ENCODE results near the gene EHMT1.

EHMT1 gene

DNA sequence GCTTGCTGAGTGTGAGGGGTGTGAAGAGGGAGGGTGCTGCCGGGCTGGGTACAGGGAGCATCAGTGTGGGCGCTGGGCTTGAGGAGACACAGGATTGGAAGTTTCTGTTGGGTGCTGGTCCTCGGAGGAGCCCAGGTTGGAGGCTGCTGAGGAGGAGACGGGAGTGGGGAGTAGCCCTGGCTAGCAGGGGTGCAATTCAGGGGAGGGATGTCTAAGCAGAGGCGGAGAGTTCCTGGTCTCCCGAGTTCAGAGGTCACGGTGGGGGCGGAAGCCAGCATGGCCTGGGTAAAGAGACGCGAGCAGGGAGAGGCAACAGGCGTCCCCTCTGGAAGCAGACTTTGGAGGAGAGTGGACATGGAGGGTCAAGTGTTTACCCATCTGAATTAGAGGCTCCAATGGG lies 196.0 kb downstream of the EHMT1 start:
- DNase-seq = no peak

GRCh38 chr9:137815256-137816255 lies 196.8 kb downstream of the EHMT1 start:
- no peak for DNase-seq

- DNase-seq = no peak
These were observed 197.9 kb downstream of the EHMT1 start for GRCh38 chr9:137816531-137817235.

- no peak for DNase-seq
These were observed 198.7 kb downstream of the EHMT1 start for GRCh38 chr9:137817236-137818200.

DNA sequence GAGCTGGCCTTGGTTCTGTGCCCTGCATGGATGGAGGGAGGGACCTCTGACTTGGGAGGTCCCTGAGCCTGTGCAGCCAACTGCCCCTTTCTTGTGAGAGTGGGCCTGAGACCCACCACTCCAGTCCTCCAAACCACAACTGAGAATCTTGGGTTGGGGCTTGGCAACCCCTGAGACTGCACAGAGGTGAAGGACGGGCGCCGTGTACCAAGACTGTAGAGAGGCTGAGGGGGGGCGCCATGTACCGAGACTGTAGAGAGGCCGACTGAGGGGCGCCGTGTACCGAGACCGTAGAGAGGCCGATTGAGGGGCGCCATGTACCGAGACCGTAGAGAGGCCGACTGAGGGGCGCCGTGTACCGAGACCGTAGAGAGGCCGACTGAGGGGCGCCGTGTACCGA lies 199.5 kb downstream of the EHMT1 start:
- no peak for DNase-seq

DNA sequence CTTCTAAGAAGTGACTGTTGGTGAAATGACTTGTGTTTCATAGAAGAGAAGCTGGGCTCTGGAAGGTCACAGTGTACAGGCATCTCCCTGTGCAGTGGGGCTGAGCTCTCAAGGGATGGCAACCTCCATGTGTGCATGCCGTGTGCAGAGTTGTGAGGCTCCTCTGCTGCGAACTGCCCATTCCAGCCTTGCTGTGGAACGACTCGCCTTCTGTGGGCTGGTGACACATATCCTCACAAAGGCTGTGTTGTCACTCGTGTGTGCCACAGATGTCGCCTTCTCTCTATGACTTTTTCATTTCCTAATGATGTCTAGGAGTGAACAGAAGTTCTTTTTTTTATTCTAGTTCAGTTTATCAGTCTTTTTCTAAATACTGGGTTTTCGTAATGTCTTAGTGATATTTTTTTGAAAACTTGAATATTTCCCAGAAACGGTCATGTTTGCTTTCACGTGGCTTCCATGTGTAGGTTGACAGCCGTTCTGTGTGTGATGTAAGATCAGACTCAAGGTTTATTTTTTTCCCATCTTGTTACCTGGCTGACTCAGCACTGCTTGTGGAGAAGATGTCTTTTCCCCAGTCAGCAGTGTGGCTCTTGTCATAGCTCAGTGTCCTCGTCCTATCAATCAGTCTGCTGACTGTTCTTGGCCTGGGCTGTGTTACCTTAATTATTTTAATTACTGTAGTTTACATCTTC lies 201.5 kb downstream of the EHMT1 start:
- no peak for DNase-seq

GRCh38 chr9:137823986-137824771 lies 205.4 kb downstream of the EHMT1 start:
- no peak for DNase-seq

GRCh38 chr9:137825324-137825989 lies 206.7 kb downstream of the EHMT1 start:
- DNase-seq = no peak

GRCh38 chr9:137827908-137828526 lies 209.2 kb downstream of the EHMT1 start:
- no peak for DNase-seq

GRCh38 chr9:137828527-137829259 lies 209.9 kb downstream of the EHMT1 start:
- no peak for DNase-seq

GRCh38 chr9:137829260-137829996 lies 210.6 kb downstream of the EHMT1 start:
- DNase-seq = no peak

GRCh38 chr9:137832191-137832700 lies 213.4 kb downstream of the EHMT1 start:
- DNase-seq = no peak

GRCh38 chr9:137832830-137833590 lies 214.2 kb downstream of the EHMT1 start:
- DNase-seq = no peak

DNA sequence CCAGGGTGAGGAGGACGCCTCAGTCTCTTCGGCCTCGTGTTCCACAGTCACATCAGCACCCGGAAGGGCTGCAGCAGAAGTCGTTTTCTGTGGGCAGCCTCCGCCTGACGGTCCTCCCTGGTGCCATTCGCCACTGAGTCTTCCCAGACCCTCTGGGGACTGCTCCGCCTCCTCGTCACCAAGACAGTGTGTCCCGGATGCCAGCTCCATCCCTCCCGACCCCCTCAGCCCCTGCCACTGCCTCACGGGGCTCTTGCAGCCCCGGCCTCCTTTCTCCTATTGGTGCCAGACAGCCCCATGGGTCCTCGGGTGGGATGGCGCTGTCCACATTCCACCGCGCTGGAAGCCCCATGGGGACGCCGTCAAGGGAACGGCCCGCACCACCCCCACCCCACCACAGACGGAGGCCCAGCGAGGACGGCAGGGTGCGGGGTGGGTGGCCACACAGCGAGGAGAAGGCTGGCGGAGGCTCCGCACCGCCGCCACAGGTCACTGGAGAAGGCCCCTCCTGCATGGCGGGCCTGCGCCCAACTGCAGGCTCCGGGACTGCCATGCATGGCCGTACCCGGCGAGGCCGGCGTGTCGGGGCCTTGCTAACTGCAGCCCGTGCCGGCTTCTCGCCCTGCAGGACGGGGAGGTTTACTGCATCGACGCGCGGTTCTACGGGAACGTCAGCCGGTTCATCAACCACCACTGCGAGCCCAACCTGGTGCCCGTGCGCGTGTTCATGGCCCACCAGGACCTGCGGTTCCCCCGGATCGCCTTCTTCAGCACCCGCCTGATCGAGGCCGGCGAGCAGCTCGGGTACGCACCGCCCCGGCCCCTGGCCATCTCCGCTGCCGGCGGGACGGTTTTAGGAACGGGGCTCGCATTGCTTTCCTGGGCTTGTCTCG lies 215.2 kb downstream of the EHMT1 start:
- no peak for DNase-seq

DNA sequence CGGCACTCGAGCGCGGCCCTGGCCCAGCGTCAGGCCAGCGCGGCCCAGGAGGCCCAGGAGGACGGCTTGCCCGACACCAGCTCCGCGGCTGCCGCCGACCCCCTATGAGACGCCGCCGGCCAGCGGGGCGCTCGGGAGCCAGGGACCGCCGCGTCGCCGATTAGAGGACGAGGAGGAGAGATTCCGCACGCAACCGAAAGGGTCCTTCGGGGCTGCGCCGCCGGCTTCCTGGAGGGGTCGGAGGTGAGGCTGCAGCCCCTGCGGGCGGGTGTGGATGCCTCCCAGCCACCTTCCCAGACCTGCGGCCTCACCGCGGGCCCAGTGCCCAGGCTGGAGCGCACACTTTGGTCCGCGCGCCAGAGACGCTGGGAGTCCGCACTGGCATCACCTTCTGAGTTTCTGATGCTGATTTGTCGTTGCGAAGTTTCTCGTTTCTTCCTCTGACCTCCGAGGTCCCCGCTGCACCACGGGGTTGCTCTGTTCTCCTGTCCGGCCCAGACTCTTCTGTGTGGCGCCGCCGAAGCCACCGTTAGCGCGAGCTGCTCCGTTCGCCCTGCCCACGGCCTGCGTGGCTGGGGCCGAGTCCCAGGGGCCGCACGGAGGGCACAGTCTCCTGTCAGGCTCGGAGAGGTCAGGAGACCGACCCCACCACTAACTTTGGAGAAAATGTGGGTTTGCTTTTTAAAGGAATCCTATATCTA lies 216.2 kb downstream of the EHMT1 start:
- no peak for DNase-seq
